Uterus (tissue), 2 donors: ENCODE results near the gene MIS18BP1.

Source experiments
- POLR2A ChIP-seq, 2 donors: fragments of 450-650 bp; IDR thresholded peaks; one replicate each; pipeline ENCODE4 v1.6.1; 2016; ENCODE audit warnings: antibody characterized with exemption in 2 of 2, mild to moderate bottlenecking in 1 of 2, moderate library complexity in 1 of 2
- TF ChIP-seq, protein P1 (sequence below), 4 experiments: fragments of 200-600 bp in 2 of 4; fragments of 450-650 bp in 2 of 4; sonication (generic) in 2 of 4; IDR thresholded peaks; one replicate each; pipeline ENCODE4 v1.5.1; 2016 to 2019; ENCODE audit warnings: antibody characterized with exemption in 4 of 4, mild to moderate bottlenecking in 2 of 4, moderate library complexity in 1 of 4

DNA sequence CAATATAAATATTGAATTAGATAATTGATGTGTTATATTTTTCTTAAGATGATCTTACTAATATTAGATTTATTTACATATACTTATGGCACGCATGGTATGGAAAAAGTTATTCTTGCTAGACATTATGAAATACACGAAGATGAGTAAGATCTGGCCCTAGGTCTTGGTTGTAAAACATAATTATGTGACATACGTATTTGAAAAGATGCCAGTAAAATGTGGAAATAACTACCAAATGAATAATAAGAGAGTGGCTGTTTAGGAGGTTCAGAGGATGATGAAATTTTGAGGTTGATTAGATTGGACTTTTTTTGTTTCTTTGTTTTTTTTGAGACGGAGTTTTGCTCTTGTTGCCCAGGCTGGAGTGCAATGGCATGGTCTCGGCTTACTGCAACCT lies 75.9 kb downstream of the MIS18BP1 start:
- TF ChIP-seq POLR2A (IDR thresholded peaks at IDR 0.05), result no peak
- TF ChIP-seq, protein P1, sequence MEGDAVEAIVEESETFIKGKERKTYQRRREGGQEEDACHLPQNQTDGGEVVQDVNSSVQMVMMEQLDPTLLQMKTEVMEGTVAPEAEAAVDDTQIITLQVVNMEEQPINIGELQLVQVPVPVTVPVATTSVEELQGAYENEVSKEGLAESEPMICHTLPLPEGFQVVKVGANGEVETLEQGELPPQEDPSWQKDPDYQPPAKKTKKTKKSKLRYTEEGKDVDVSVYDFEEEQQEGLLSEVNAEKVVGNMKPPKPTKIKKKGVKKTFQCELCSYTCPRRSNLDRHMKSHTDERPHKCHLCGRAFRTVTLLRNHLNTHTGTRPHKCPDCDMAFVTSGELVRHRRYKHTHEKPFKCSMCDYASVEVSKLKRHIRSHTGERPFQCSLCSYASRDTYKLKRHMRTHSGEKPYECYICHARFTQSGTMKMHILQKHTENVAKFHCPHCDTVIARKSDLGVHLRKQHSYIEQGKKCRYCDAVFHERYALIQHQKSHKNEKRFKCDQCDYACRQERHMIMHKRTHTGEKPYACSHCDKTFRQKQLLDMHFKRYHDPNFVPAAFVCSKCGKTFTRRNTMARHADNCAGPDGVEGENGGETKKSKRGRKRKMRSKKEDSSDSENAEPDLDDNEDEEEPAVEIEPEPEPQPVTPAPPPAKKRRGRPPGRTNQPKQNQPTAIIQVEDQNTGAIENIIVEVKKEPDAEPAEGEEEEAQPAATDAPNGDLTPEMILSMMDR (IDR thresholded peaks at IDR 0.05), result no peak
